ENCODE measurements around the gene SND1.

GRCh38 chr7:127968547-127968946, 316.6 kb downstream of the SND1 start:
- TF ChIP-seq, protein P1, sequence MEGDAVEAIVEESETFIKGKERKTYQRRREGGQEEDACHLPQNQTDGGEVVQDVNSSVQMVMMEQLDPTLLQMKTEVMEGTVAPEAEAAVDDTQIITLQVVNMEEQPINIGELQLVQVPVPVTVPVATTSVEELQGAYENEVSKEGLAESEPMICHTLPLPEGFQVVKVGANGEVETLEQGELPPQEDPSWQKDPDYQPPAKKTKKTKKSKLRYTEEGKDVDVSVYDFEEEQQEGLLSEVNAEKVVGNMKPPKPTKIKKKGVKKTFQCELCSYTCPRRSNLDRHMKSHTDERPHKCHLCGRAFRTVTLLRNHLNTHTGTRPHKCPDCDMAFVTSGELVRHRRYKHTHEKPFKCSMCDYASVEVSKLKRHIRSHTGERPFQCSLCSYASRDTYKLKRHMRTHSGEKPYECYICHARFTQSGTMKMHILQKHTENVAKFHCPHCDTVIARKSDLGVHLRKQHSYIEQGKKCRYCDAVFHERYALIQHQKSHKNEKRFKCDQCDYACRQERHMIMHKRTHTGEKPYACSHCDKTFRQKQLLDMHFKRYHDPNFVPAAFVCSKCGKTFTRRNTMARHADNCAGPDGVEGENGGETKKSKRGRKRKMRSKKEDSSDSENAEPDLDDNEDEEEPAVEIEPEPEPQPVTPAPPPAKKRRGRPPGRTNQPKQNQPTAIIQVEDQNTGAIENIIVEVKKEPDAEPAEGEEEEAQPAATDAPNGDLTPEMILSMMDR (IDR thresholded peaks at IDR 0.05), result no peak
- TF ChIP-seq POLR2A (IDR thresholded peaks at IDR 0.05), result no peak

All from breast epithelium (tissue), 3 donors.